Glomerular endothelial cell (primary cell): ENCODE measurements around the gene SLC24A4. TPM values are rescaled to one million over a fixed set of nuclear protein-coding genes. Genes with fewer than 3 reads are reported as not detected.

Experiments
- DNase-seq: peaks from one replicate; pipeline ENCODE4 v3.0.0-alpha.2; 2011; ENCODE audit warnings: low read depth, low spot score; ENCODE audit errors: extremely low read depth
- total RNA-seq: library from RNA; depleted of rRNA; stranded (reverse); fragments of >200 nt; gene quantifications from 2 replicates; pipeline ENCODE4 v1.2.3, GENCODE V29; 2015

SLC24A4 gene
- total RNA-seq = 0.15 and 0.18 TPM in 2 replicates

- DNase-seq = no peak
These were observed at the start of gene SLC24A4 for GRCh38 chr14:92323011-92323915. Gene SLC24A4 (plus strand): TSS chr14:92323165. CDS start chr14:92323831, 666 bp downstream.

DNA sequence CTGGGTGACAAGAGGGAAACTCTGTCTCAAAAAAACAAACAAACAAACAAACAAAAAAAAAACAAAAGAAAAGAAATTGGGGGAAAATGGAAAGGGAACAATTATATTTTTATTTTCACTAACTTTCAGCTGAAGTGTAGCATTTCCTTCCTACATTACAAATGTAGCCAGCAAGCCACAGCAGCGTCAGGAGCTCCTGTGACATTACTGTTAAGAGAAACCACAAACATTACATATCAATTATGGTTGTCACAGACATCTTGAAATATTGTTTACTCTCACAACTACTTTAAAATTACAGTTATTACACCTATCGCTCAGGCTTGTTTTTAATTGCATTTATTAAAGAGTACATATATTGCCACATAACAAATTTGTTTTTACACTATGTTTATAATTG, 49.8 kb upstream of the SLC24A4 start:
- DNase-seq = no peak

DNA sequence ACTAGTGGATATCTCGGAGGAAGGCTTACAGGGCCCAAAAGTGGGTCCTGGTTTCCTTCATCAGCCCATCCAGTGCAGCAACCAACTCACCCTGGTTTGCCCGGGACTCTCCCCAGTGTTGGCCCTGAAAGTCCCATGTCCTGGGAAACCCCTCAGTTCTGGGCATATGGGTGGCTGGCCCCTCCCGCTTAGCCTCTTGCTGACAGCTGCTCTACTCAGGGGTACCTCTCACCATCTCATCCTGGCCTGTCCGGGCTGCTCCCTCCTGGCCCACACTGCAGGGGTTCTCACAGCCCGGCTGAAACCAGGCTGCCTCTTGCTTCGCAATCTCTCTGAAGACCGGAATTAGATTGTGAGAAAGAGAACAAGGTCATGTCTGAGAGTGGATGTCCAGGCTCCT, 48.9 kb upstream of the SLC24A4 start:
- no peak for DNase-seq

GRCh38 chr14:92276074-92276473, 46.9 kb upstream of the SLC24A4 start:
- DNase-seq = no peak

- no peak for DNase-seq
These were observed 45.9 kb upstream of the SLC24A4 start for GRCh38 chr14:92277031-92277430.

GRCh38 chr14:92280554-92281262, 42.3 kb upstream of the SLC24A4 start:
- no peak for DNase-seq

GRCh38 chr14:92282669-92283068, 40.3 kb upstream of the SLC24A4 start:
- no peak for DNase-seq

- no peak for DNase-seq
These were observed 37.7 kb upstream of the SLC24A4 start for GRCh38 chr14:92285311-92285710.

DNA sequence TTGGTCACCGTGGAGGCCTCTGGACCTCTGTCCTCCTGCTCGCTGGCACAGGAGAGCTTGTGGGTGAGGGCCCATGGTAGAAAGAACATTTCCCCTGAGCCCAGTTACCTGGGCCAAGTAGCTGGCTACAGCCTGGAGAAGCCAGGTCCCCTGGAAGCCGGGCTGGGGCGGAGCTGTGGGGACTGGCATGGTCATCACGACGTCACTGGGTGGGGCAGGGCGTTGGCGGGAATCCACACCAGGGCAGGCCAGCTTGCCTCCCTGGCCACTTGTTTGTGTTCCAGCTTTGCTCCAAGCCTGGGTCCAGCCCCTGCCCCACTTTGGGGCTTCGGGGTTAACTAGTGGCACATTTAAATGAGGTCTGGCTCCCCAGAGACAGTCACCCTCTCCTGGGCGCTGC, 35.0 kb upstream of the SLC24A4 start:
- no peak for DNase-seq

GRCh38 chr14:92288994-92289660, 33.8 kb upstream of the SLC24A4 start:
- DNase-seq = no peak

GRCh38 chr14:92292673-92293072, 30.3 kb upstream of the SLC24A4 start:
- DNase-seq = no peak

- no peak for DNase-seq
These were observed 28.5 kb upstream of the SLC24A4 start for GRCh38 chr14:92294506-92294905.

DNA sequence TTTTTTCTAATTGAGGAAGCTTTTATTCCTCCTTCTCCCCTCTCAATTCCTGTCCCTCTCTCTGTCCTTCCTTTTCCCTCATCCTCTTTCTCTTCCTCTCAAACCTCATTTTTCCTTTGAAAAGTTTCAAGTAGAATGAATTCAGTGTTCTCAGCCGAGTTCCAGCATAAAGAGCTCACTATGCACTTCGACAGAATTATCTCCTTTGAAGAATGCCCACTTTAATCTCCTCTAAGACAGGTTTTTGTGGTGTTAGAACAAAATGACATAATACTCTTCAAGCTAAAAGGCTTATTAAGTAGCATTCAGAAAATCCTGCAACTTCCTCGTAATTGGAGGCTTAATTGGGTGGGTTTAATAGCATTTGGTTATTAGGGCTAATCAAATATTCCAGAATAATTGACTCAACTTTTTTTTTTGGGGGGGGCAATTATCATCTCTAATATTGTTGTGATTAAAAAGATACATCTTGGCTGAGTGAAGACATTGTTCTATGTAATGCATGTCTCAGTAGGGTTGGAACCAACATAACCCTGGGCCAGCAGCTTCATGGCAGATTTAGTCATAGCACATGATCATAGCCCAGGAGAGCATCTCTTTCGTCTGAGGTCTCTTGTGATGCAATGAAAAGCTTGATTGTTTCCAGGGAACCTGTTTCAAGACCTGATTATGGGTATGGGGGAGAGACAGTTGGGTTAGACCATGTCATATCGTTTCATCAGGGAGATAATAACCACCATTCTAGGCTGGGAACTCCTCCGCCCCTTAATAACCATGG, 25.0 kb upstream of the SLC24A4 start:
- no peak for DNase-seq

GRCh38 chr14:92302481-92302880, 20.5 kb upstream of the SLC24A4 start:
- no peak for DNase-seq

DNA sequence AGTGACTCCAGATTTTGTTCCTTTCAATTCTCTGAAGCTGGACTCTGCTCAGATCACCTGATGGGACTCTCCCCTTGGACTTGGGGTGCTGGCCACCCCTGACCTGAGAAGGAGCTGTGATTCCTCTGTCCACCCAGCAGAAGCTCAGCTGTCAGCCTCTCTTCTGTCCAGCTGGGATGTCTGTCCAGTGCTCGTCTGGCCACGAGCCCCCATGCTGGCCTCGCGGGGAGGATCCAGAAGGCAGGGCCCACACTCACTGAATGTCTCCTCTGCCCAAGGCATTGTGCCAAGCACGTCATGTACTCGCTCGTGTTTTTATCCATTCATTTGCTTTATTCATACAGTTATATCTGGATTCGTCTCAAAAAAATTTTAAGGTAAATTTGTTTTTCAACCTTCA, 14.2 kb upstream of the SLC24A4 start:
- no peak for DNase-seq

- no peak for DNase-seq
These were observed 12.9 kb upstream of the SLC24A4 start for GRCh38 chr14:92309968-92310530.

- DNase-seq = no peak
These were observed 12.1 kb upstream of the SLC24A4 start for GRCh38 chr14:92310776-92311375.

- no peak for DNase-seq
These were observed 8.8 kb upstream of the SLC24A4 start for GRCh38 chr14:92314182-92314581.

DNA sequence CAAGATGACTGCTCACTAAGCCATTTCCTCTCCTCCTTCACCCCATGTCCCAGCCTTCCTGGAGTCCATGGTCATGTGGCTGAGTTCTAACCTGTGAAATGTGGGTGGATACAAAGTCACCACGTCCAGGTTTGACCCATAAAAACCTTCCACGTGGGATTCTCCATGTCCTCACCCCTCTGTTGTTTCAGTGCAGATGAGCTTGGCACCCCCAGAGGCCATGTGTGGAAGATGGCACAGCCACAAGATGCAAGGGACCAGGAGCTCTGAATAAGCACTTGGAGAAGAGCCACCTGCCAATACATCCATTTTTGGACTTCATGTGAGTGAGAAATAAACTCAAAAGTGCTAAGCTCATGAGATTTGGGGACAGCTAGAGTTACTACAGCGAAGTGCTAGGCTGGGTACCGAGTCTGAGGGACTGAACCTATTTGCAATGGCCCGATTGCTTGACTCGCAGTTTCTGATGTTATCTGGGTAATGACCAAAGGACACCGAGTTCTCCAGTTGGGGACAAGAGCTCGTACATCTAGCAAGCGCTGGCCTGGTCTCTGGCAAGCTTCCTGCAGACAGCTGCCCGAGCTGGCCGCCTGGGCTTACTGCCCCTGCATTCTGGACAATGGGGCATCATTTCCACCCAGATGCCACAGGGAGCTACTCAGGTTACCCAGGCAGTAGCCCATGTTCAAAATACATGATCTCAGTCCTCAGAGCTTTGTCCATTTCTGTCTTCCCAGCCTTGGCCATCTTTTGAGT, 7.7 kb upstream of the SLC24A4 start:
- DNase-seq = no peak
